HepG2 (cell line): ENCODE results near the gene HJURP. TPM values are rescaled to one million over a fixed set of nuclear protein-coding genes. Genes with fewer than 3 reads are reported as not detected.

ENCODE experiments used
- ATAC-seq: fragments of 200-7000 bp; cut with Tn5 transposase; 3 replicates; pipeline ENCODE4 v1.9.1; 2020; ENCODE audit warnings: mild to moderate bottlenecking, moderate library complexity
- BruUV-seq: library from RNA; stranded (reverse); fragments of 400-500 nt; replicated peaks from 2 replicates; lab custom pipeline; 2021; lab: Mats Ljungman, UMichigan
- CTCF ChIA-PET: fragments of 300-600 bp; formaldehyde crosslinking; extraction: SDS; loops from one replicate; lab custom pipeline; 2021; ENCODE audit warnings: low total read pairs, inconsistent platforms, low intra/inter-chr PET ratio; lab: Yijun Ruan, JAX
- POLR2A ChIA-PET: fragments of 350-600 bp; sonication (Branson Sonifier 250); formaldehyde crosslinking; loops from one replicate; lab custom pipeline; 2020; ENCODE audit warnings: antibody characterized with exemption, inconsistent platforms; lab: Yijun Ruan, JAX
- DNase-seq: peaks from one replicate; pipeline ENCODE4 v3.0.0-alpha.2; 2015; ENCODE audit warnings: low spot score
- FAIRE-seq: peaks from 3 replicates; lab custom pipeline; 2011; peaks lifted over from hg19 to GRCh38; lab: Jason Lieb, UNC
- H2AFZ ChIP-seq: one replicate; pipeline ENCODE4 v1.6.1; 2011; ENCODE audit warnings: low read length, inconsistent platforms
- H3K27ac ChIP-seq: fragments of 300-600 bp; 3 replicates; pipeline ENCODE4 v1.8.0; 2011; ENCODE audit warnings: mixed run types, mild to moderate bottlenecking, mixed read lengths, low read length, inconsistent platforms; ENCODE audit not compliant: insufficient read depth; ENCODE audit errors: extremely low read length
- H3K27me3 ChIP-seq, 2 experiments: fragments of 200-600 bp in 1 of 2; 2 replicates in 1 of 2; 3 replicates in 1 of 2; pipeline versions ENCODE4 v1.6.0 to v1.8.0; 2011; ENCODE audit warnings: low read length in 2 of 2, mild to moderate bottlenecking in 2 of 2, moderate library complexity in 2 of 2, inconsistent platforms in 1 of 2; ENCODE audit not compliant: insufficient read depth in 2 of 2, control insufficient read depth in 1 of 2
- H3K36me3 ChIP-seq, 2 experiments: fragments of 200-600 bp in 1 of 2; replicated peaks in 1 of 2; 2 replicates in 1 of 2; 3 replicates in 1 of 2; pipeline versions ENCODE4 v1.5.1 to v1.8.0; 2011; ENCODE audit warnings: low read length in 2 of 2, inconsistent platforms in 1 of 2; ENCODE audit not compliant: insufficient read depth in 2 of 2, control insufficient read depth in 1 of 2
- H3K4me1 ChIP-seq: 2 replicates; pipeline ENCODE4 v1.5.1; 2012; ENCODE audit warnings: low read length, inconsistent platforms; ENCODE audit not compliant: insufficient read depth
- H3K4me2 ChIP-seq: 2 replicates; pipeline ENCODE4 v1.6.0; 2011; ENCODE audit warnings: low read depth, low read length, inconsistent platforms
- H3K4me3 ChIP-seq, 3 experiments: fragments of 200-600 bp in 1 of 3; sonication (generic), shearing (Covaris generic) in 1 of 3; replicated peaks in 1 of 3; 2 replicates each; pipeline ENCODE4 v1.5.1; 2011 to 2016; ENCODE audit warnings: low read length in 3 of 3, inconsistent platforms in 2 of 3, low read depth in 2 of 3, mild to moderate bottlenecking in 2 of 3, control low read depth in 1 of 3, mixed read lengths in 1 of 3; ENCODE audit not compliant: insufficient read depth in 1 of 3
- H3K79me2 ChIP-seq: one replicate; pipeline ENCODE4 v1.6.1; 2011; ENCODE audit warnings: low read length, inconsistent platforms; ENCODE audit not compliant: insufficient read depth
- H3K9ac ChIP-seq: 2 replicates; pipeline ENCODE4 v1.6.0; 2011; ENCODE audit warnings: mild to moderate bottlenecking, low read depth, low read length, inconsistent platforms; ENCODE audit not compliant: insufficient read depth
- H3K9me3 ChIP-seq: 2 replicates; pipeline ENCODE4 v1.5.1; 2012; ENCODE audit warnings: mild to moderate bottlenecking, low read length
- H4K20me1 ChIP-seq: 2 replicates; pipeline ENCODE4 v1.6.0; 2011; ENCODE audit warnings: inconsistent platforms, mild to moderate bottlenecking, low read length, moderate library complexity; ENCODE audit not compliant: insufficient read depth
- GLI4 ChIP-seq: sonication (generic); formaldehyde crosslinking; IDR thresholded peaks from 2 replicates; pipeline ENCODE4 v1.5.1; 2020; ENCODE audit warnings: missing genetic modification reagents, mild to moderate bottlenecking, moderate library complexity, borderline replicate concordance
- IKZF4 ChIP-seq: sonication (generic); formaldehyde crosslinking; IDR thresholded peaks from 2 replicates; pipeline ENCODE4 v1.5.1; 2020; ENCODE audit warnings: borderline replicate concordance, mild to moderate bottlenecking, low read depth, missing genetic modification reagents; ENCODE audit errors: not compliant biosample characterization
- KDM6A ChIP-seq: IDR thresholded peaks from 2 replicates; pipeline ENCODE4 v1.6.1; 2016; ENCODE audit warnings: low read depth
- NR2C2 ChIP-seq: sonication (generic); formaldehyde crosslinking; IDR thresholded peaks from 2 replicates; pipeline ENCODE4 v1.4.0; 2020; ENCODE audit warnings: missing genetic modification reagents, mild to moderate bottlenecking, moderate library complexity, borderline replicate concordance
- WGBS: methylation state at CpG from one replicate; pipeline ENCODE4 v1.1.6; 2017; ENCODE audit warnings: low lambda C conversion rate; 5-methylcytosine and 5-hydroxymethylcytosine counted together
- in situ Hi-C: cut with HindIII; loops from 2 replicates; pipeline ENCODE4 v1.10.0; 2017; ENCODE audit warnings: low pct_unique_long_range_greater_than_20kb; ENCODE audit not compliant: extremely low pct_ligation_motif_present
- intact Hi-C: fragments of 100-400 bp; cut with micrococcal nuclease; formaldehyde crosslinking; loops from one replicate; pipeline ENCODE4 v1.10.0; 2022; ENCODE audit not compliant: unreplicated experiment
- polyA plus RNA-seq, 8 experiments: library from polyadenylated mRNA; depleted of rRNA in 3 of 8; stranded (reverse) in 7 of 8; unstranded in 1 of 8; fragments of >200 nt; fragmentation: Illumina TruSeq in 4 of 8; extraction: Trizol in 4 of 8; gene quantifications; 2 replicates each; pipeline versions ENCODE4 v1.2.1 to v1.2.3, GENCODE V29; 2011 to 2016; ENCODE audit warnings: low read depth in 4 of 8, missing spikeins in 1 of 8, mixed read lengths in 1 of 8; ENCODE audit not compliant: insufficient read depth in 1 of 8
- total RNA-seq, 5 experiments: library from RNA; depleted of rRNA; stranded (reverse); fragments of >200 nt; fragmentation: Illumina TruSeq; extraction: Trizol; gene quantifications; 2 replicates each; pipeline ENCODE4 v1.2.3, GENCODE V29; 2016; ENCODE audit warnings: low read depth in 1 of 5
- TF ChIP-seq, protein P1 (sequence below): sonication (generic); formaldehyde crosslinking; IDR thresholded peaks from 2 replicates; pipeline ENCODE4 v1.4.0; 2020; ENCODE audit warnings: missing genetic modification reagents
- TF ChIP-seq, protein P2 (sequence below): sonication (generic); formaldehyde crosslinking; conservative IDR thresholded peaks from 2 replicates; pipeline ENCODE4 v1.8.0; 2022; ENCODE audit warnings: mild to moderate bottlenecking, moderate library complexity, missing genetic modification reagents
- TF ChIP-seq, protein P3 (sequence below): IDR thresholded peaks from 2 replicates; pipeline ENCODE4 v1.6.1; 2016; ENCODE audit warnings: control low read depth
- TF ChIP-seq, protein P4 (sequence below): sonication (generic); formaldehyde crosslinking; IDR thresholded peaks from 2 replicates; pipeline ENCODE4 v1.4.0; 2020; ENCODE audit warnings: missing genetic modification reagents

HJURP gene
- total and polyA plus RNA-seq, 2 of the 13 experiments (the other 11 are each of a cell fraction or from before 2014, with no cell fraction given): 36.3 to 43.9 TPM

DNA sequence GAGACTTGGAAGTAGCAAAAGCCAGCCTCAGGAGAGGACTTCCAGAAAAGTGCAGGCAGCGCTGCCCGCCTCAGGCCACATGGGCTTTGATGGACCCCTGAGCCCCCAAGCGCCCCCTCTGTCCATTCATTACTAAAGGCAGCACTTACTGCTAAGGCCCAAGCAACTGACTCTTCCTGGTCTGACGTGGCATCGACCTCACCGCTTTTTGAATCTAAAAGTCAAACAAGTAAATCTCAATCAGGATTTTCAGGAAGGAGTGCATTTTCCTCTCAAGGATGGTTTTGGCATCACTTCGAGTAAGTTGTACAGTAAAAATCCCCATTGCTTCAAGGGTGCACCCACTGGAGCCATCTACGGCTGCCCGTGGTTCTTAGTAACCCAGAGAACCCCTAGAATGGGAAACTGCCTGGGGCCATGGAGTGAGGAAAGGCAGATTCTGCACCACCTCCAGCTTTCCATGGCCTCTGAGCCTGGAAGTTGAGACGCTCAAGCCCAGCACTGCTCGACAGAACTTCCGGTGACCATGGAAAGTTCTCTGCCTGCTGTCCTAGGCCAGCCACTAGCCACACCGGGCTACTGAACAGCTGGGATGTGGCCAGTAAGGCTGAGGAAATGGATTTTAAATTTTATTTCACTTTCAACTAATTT, 7.0 kb downstream of the HJURP start:
- CTCF ChIA-PET: no interaction called here
- Histone ChIP-seq H3K27ac (no peak overlapping the region), H2AFZ (no peak overlapping the region)
- WGBS: 97% methylated on average over 13 of the region's 13 CpGs
- intact Hi-C loops: no loop called here
- TF ChIP-seq, protein P1, sequence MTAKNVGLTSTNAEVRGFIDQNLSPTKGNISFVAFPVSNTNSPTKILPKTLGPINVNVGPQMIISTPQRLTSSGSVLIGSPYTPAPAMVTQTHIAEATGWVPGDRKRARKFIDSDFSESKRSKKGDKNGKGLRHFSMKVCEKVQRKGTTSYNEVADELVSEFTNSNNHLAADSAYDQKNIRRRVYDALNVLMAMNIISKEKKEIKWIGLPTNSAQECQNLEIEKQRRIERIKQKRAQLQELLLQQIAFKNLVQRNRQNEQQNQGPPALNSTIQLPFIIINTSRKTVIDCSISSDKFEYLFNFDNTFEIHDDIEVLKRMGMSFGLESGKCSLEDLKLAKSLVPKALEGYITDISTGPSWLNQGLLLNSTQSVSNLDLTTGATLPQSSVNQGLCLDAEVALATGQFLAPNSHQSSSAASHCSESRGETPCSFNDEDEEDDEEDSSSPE (CRISPR knock-in tag): no peak
- TF ChIP-seq NR2C2 (CRISPR knock-in tag) (no peak), GLI4 (no peak)
- TF ChIP-seq, all 625 proteins: peak for 0
- no TSS peak for BruUV-seq
- no peak overlapping the region for H3K4me2 ChIP-seq
- no peaks in the 10 kb centered on the region for H3K27me3 ChIP-seq
- no peak; the same call in 2 of the 3 replicates for ATAC-seq
- POLR2A ChIA-PET: no interaction called here
- peaks cover 16% of the 10 kb centered on the region for H3K4me1 ChIP-seq
- H3K9me3 ChIP-seq: no peaks in the 10 kb centered on the region
- no peak for DNase-seq
- in situ Hi-C loops: loop anchor here (25.0 kb wide), 1 partner anchor 535 kb away; the partner anchor contains the start of gene SAG
- H4K20me1 ChIP-seq: peaks cover 7% of the 10 kb centered on the region; the same call in 1 of the 2 replicates
- no peak overlapping the region for H3K4me3 ChIP-seq
- peaks cover 56 to 95% of the 10 kb centered on the region in 2 experiments for H3K36me3 ChIP-seq
- no peak overlapping the region for H3K9ac ChIP-seq
- no peak for FAIRE-seq
- peaks cover 20% of the 10 kb centered on the region for H3K79me2 ChIP-seq

DNA sequence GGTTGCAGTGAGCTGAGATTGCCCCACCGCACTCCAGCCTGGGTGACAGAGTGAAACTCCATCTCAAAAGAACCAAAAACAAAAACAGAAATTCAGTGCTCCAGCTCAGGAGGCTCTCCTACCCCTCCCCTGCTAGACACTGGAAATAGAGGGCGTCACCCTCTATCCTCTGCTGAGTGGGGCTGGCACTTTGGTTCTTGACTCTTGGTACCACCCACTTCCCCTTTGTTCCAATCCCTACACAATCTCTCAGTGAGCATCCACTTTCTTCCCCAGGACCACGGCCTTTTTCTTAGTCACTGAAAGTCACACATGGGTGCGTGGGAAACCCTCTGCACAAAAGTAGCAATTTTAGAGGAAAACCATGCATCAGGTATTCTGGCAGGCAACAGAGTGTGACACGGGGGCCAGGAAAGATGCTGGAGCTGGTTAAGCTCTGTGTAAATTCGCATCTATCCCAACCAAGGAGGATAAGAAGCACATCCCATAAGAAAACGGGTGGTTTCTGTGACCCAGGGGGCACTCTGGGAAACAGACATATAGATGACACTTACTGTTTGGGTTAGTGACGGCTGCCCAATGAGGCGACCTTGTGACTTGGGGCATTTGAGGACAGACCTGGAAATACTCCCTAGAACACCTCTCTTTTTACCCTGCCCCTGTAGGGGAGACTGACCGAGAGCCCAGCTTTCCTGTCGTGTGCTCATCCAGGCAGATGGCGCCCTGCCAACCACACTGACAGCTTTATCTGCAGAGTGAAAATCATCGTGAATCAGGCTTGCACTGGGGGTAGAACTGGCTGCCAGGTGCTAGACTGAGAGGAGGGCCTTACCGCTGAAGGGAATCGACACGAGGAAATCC, 7.7 kb downstream of the HJURP start:
- H2AFZ ChIP-seq: no peak overlapping the region
- DNase-seq (no peak), FAIRE-seq (no peak), ATAC-seq (no peak)
- H3K79me2 ChIP-seq: peaks cover 14% of the 10 kb centered on the region
- CTCF ChIA-PET: no interaction called here
- 93% methylated on average over 14 of the region's 16 CpGs for WGBS
- H3K27me3 ChIP-seq: no peaks in the 10 kb centered on the region
- peaks cover 7% of the 10 kb centered on the region; the same call in 1 of the 2 replicates for H4K20me1 ChIP-seq
- intact Hi-C loops: no loop called here
- no peak overlapping the region for H3K9ac ChIP-seq
- no peak overlapping the region for H3K4me3 ChIP-seq
- no TSS peak for BruUV-seq
- no peak overlapping the region for H3K4me2 ChIP-seq
- H3K9me3 ChIP-seq: no peaks in the 10 kb centered on the region
- peaks cover 8% of the 10 kb centered on the region for H3K4me1 ChIP-seq
- H3K27ac ChIP-seq: no peak overlapping the region
- in situ Hi-C loops: loop anchor here (25.0 kb wide), 1 partner anchor 534 kb away; the partner anchor contains the start of gene SAG
- POLR2A ChIA-PET: no interaction called here
- peaks cover 61 to 95% of the 10 kb centered on the region in 2 experiments for H3K36me3 ChIP-seq
- TF ChIP-seq, protein P2, sequence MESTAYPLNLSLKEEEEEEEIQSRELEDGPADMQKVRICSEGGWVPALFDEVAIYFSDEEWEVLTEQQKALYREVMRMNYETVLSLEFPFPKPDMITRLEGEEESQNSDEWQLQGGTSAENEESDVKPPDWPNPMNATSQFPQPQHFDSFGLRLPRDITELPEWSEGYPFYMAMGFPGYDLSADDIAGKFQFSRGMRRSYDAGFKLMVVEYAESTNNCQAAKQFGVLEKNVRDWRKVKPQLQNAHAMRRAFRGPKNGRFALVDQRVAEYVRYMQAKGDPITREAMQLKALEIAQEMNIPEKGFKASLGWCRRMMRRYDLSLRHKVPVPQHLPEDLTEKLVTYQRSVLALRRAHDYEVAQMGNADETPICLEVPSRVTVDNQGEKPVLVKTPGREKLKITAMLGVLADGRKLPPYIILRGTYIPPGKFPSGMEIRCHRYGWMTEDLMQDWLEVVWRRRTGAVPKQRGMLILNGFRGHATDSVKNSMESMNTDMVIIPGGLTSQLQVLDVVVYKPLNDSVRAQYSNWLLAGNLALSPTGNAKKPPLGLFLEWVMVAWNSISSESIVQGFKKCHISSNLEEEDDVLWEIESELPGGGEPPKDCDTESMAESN (CRISPR knock-in tag): no peak
- TF ChIP-seq IKZF4 (CRISPR knock-in tag): no peak
- TF ChIP-seq, protein P3, sequence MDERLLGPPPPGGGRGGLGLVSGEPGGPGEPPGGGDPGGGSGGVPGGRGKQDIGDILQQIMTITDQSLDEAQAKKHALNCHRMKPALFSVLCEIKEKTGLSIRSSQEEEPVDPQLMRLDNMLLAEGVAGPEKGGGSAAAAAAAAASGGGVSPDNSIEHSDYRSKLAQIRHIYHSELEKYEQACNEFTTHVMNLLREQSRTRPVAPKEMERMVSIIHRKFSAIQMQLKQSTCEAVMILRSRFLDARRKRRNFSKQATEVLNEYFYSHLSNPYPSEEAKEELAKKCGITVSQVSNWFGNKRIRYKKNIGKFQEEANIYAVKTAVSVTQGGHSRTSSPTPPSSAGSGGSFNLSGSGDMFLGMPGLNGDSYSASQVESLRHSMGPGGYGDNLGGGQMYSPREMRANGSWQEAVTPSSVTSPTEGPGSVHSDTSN (CRISPR knock-in tag): no peak
- no peak for TF ChIP-seq KDM6A (CRISPR knock-in tag)
- TF ChIP-seq, protein P4, sequence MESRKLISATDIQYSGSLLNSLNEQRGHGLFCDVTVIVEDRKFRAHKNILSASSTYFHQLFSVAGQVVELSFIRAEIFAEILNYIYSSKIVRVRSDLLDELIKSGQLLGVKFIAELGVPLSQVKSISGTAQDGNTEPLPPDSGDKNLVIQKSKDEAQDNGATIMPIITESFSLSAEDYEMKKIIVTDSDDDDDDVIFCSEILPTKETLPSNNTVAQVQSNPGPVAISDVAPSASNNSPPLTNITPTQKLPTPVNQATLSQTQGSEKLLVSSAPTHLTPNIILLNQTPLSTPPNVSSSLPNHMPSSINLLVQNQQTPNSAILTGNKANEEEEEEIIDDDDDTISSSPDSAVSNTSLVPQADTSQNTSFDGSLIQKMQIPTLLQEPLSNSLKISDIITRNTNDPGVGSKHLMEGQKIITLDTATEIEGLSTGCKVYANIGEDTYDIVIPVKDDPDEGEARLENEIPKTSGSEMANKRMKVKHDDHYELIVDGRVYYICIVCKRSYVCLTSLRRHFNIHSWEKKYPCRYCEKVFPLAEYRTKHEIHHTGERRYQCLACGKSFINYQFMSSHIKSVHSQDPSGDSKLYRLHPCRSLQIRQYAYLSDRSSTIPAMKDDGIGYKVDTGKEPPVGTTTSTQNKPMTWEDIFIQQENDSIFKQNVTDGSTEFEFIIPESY (CRISPR knock-in tag): no peak
